HG03045 (cell line): ENCODE measurements around the gene FSTL4.

Experiments used
- ATAC-seq: cut with Tn5 transposase; IDR thresholded peaks from one replicate; pipeline ENCODE4 v1.9.1; 2021; ENCODE audit warnings: mild to moderate bottlenecking, moderate library complexity; ENCODE audit not compliant: unreplicated experiment

FSTL4 gene

DNA sequence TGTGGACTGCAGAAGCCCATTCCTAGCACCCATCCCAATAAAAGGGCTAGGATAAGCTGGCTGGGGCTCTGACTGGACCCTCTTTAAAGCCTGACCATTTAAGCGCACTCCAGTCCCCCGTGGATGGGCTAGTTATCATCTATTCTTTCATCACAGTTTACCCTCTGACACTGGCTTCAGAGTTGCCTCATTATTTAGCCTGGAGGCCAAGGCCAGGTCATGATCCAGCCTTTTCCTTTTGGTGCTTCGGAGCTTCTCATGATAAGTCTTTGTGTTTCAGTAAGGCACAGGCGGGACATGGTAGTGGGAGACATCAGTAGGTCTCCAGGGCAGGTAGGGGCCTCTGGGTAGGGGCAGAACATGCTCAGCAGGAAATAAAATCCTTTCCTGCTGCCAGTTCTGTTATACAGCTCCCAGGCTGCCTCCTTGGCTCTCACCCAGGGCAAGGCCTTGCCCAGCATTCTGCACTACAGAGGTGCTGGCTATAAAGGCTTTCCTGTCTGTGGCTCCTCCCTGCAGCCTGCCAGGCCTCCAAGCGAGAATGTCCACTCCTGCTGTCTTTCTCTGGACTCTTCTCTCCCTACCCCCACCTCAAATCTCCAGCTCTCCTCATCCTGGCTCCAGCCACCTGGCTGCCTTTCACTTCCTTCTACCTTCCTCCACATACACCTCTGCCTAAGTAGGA is 128.8 kb downstream of the FSTL4 start:
- no peak for ATAC-seq

DNA sequence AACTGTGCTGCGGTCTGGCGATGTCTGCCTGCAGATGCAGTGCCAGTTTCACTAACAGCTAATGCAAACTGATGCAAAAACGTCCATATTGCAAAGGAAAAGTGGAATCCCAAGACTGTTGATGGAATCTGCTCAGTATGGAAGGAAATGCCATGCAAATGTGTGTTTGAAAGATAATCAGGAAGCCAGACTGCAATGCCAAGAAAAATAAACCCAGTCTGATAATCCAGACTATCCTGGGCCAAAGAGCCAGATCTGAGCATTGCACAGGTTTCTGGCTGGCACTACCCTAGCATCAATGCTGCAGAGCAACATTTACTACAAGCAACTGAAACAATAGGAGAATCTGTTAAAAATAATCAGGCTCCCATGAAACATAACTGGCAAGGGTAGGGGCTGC is 130.3 kb downstream of the FSTL4 start:
- ATAC-seq: no peak

GRCh38 chr5:133480866-133481265 is 131.5 kb downstream of the FSTL4 start:
- no peak for ATAC-seq

DNA sequence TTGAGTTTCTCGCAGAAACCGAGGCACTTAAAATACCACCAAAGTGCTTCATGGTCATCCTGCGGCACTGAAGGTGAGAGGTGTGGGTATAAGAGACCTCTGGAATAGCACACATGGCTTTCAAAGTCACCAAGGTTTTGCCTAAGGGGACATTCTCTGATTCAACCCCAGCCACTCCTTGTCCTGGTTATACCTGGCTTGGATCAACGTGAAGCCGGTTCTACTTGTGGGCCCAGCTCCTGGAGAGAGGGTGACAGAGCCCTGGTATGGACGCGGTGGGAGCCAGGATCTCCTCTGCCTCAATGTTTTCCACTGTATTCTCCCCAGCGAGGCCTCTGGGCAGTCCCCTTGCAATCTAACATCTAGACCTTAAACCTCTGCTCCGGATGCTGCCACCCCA is 132.0 kb downstream of the FSTL4 start:
- no peak for ATAC-seq

GRCh38 chr5:133478199-133478985 is 133.9 kb downstream of the FSTL4 start:
- ATAC-seq: no peak

- ATAC-seq: no peak
Observed at GRCh38 chr5:133475986-133476385, 136.4 kb downstream of the FSTL4 start.

DNA sequence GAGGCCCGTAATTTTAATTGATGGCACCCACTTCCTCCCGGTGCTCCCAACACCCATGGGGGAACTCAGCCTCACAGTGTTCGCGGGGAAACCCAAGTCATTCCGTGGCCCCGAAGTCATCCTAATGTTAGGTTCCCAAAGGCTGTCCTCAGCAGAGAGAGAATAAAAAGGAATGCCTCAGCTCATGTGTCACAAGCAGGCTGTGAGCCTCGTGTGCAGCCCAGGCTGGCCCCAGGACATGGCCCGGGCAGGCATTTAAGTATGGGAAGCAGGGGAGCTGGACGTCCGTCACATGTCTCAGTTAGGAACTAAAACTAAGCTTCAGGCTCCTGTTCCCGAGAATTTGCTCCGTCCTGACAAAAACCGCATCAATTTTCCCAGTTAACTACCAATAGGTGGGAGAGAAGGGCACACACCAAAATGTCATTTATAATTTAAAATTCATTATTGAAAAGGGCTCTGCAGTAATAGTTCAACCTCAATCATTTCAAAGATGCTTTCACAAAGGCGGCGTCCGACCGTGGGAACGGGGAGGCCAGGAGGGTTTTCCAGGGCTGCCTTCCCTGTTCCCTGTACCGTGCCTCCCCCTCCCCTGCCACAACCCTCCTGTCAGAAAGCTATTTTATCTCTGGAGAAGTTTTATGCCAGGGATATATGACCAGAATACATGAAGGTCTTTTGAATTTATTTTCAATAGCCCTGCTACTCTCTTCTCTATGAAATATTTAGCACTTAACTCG is 137.3 kb downstream of the FSTL4 start:
- no peak for ATAC-seq

DNA sequence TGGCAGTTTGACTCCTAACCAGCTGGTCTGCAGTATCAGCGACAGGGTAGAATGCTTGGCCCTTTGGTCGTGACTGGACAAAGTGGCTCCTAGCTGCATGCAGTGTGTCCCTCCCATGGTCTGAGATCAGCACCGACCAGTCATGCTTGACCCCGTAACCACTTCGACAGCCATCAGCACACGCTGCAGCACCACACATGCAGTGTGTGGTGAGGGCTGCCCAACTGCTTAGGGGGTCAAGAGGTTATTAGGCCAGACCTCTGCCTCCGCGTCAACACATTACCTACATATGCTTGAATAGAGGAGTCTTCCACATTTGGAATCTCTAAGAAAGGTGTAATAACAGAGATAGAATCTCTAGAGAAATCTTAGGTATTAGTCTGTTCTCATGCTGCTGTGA is 139.1 kb downstream of the FSTL4 start:
- no peak for ATAC-seq

GRCh38 chr5:133472829-133473228 is 139.5 kb downstream of the FSTL4 start:
- ATAC-seq: no peak

GRCh38 chr5:133471699-133472098 is 140.6 kb downstream of the FSTL4 start:
- no peak for ATAC-seq

DNA sequence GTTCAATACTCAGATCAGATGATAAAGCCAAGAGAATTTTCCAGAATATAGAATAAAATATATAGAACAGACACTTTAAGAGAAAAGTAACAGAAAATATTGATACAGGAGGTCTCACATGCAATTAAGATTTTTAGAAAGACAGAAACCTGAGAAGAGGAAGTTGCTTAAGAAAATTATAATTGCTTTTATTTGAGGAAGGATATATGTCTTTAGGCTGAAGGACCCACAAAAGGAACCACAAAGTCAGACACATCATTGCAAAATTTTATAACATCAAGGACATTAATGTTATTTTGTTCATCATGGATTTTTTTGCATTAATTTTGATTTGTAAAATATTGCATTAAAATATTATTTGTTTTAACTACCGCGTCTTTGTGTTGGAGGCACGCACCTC is 141.5 kb downstream of the FSTL4 start:
- no peak for ATAC-seq

GRCh38 chr5:133469846-133470245 is 142.5 kb downstream of the FSTL4 start:
- ATAC-seq: no peak

GRCh38 chr5:133469252-133469651 is 143.1 kb downstream of the FSTL4 start:
- no peak for ATAC-seq

DNA sequence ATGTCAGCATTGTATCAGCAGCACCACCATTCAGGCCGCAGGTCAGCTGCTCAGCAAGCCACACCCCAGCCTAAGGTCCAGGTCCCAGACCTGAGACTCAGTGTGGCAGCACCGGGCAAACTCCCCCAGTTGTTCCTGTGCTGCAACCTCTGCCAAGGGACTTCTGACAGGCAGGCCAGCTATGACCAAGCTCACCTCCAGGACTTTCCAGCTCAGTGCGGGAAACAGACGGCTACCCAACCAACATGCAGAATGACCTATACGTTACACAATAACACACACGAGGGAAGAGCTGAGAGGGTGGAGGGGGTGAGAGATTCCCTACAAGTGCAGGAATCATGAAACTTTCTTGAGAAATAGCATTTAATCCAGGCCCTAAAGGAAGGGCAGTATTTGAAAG is 143.7 kb downstream of the FSTL4 start:
- ATAC-seq: no peak

GRCh38 chr5:133467826-133468463 is 144.4 kb downstream of the FSTL4 start:
- no peak for ATAC-seq

DNA sequence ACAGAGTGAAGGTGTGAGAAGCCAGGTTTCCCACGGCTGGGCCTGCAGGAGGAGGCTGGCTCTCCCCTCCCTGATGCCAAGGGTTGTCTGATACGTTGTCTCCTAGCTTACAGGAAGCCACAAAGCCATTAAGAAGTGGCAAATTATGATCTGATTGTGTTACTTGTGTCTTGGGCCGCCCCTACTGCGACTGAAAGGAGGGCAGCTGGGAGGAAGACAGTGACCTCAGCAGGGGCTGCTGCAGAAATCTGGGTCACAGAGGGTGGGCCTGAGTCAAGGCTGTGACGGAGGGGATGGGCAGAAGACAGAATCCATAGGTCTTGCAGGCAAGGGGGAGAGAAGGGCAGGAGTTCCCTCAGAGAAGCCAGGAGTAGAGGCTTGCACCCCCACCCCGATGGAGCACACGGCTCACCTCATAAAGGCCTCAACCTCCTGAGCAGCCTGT is 145.0 kb downstream of the FSTL4 start:
- ATAC-seq: no peak

- no peak for ATAC-seq
Observed at GRCh38 chr5:133466556-133467334, 145.6 kb downstream of the FSTL4 start.

- ATAC-seq: no peak
Observed at GRCh38 chr5:133464013-133464412, 148.3 kb downstream of the FSTL4 start.

DNA sequence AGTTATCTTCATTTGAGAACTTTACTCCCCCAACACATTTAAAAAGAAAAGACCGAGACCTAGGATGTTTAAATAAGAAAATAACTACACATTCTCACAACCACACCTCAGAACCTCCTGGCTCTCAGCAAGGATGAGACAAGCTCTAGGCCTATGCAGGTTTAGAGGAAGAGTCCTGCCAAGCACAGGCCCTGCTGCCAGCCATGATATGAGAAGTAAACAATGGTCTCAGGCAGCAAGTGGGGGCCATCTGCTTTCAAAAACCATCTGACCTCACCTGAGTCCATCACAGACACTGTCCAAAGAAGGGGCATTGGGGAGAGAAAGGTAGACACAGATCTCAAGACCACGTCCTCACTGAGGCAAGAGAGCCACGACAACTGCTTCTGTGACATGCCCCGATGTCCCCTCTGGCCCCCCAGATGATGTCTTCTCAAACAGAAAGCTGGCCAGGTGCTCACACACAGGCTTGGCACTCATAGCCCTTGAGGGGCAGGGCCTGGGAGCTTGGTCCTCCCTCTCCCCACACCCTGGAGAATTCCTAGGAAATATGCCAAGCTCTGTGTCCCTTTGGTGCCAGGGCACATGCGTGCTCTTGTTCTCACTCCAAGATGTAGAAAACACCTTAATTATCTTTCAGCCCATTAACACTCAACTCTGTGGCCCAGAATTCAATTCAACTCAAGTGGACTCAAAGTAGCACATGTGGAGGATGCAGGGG is 150.4 kb downstream of the FSTL4 start:
- ATAC-seq: no peak
